Nephron progenitor cell (in vitro differentiated cells): ENCODE results near the gene CCDC148.
A peak's percentile ranks its signal among the peaks of the same experiment; 100 is the strongest.

ENCODE experiments used
- DNase-seq: peaks from one replicate; pipeline ENCODE4 v3.0.0; 2021
- H3K27ac Mint-ChIP-seq: 2 replicates; pipeline ENCODE4 v1.8.0; 2021; ENCODE audit warnings: mild to moderate bottlenecking, moderate library complexity, mixed read lengths
- H3K27me3 Mint-ChIP-seq: 2 replicates; pipeline ENCODE4 v1.8.0; 2021; ENCODE audit warnings: mild to moderate bottlenecking, low read depth, mixed read lengths; ENCODE audit not compliant: poor library complexity
- H3K36me3 Mint-ChIP-seq: 2 replicates; pipeline ENCODE4 v1.8.0; 2021; ENCODE audit warnings: low read depth, mixed read lengths
- H3K4me1 Mint-ChIP-seq: 2 replicates; pipeline ENCODE4 v1.8.0; 2021; ENCODE audit warnings: mixed read lengths
- H3K4me3 Mint-ChIP-seq: 2 replicates; pipeline ENCODE4 v1.8.0; 2021; ENCODE audit warnings: mild to moderate bottlenecking, moderate library complexity, mixed read lengths
- H3K9me3 Mint-ChIP-seq: 2 replicates; pipeline ENCODE4 v1.8.0; 2021; ENCODE audit warnings: mild to moderate bottlenecking, moderate library complexity, mixed read lengths
- TF ChIP-seq, protein P1 (sequence below): fragments of 200-600 bp; sonication (generic); IDR thresholded peaks from 2 replicates; pipeline ENCODE4 v1.5.0; 2021; ENCODE audit warnings: antibody characterized with exemption

CCDC148 gene

DNA sequence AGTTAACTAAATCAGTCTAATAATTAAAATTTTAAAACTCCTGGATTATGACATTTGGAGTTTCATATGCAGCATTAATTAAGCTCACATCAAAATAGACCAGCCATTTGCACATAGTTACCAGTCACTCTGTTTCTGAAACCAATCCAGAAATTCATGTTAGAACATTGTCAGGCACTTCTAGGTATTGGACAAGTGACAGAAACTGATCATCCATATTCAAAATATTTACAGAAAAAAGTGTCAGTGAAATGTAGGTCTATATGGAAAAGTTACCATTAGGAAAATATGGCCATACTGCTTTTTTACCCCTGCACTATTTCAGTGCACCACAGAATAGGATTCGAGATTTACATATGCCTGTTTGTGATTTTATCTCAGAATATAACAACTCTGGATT, 321.5 kb downstream of the CCDC148 start:
- TF ChIP-seq, protein P1, sequence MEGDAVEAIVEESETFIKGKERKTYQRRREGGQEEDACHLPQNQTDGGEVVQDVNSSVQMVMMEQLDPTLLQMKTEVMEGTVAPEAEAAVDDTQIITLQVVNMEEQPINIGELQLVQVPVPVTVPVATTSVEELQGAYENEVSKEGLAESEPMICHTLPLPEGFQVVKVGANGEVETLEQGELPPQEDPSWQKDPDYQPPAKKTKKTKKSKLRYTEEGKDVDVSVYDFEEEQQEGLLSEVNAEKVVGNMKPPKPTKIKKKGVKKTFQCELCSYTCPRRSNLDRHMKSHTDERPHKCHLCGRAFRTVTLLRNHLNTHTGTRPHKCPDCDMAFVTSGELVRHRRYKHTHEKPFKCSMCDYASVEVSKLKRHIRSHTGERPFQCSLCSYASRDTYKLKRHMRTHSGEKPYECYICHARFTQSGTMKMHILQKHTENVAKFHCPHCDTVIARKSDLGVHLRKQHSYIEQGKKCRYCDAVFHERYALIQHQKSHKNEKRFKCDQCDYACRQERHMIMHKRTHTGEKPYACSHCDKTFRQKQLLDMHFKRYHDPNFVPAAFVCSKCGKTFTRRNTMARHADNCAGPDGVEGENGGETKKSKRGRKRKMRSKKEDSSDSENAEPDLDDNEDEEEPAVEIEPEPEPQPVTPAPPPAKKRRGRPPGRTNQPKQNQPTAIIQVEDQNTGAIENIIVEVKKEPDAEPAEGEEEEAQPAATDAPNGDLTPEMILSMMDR, result no peak
- Mint-ChIP-seq H3K9me3 (no peaks in the 10 kb centered on the region), H3K27me3 (peaks cover 2% of the 10 kb centered on the region), H3K4me1 (no peaks in the 10 kb centered on the region), H3K4me3 (no peak overlapping the region), H3K27ac (no peak overlapping the region), H3K36me3 (no peaks in the 10 kb centered on the region)
- no peak for DNase-seq

DNA sequence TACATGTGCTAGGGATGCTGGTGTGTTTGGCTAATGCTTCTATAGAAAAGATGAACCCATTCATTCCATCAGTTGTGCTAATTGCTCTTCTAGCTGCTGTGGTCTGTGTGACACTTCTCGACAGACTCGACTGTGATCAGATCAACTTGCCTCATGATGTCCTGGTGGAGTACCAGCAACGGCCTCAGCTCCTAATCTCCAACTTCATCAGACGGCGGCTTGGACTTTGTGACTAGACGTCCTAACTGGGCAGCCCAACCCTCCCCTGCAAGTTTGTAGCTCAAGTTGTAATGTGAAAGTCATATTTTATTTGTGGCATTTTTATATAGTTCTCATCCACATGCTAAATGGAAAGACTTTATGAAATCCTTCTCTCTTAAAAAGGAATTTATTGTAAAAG, 321.9 kb downstream of the CCDC148 start:
- peaks cover 2% of the 10 kb centered on the region for H3K27me3 Mint-ChIP-seq
- H3K4me3 Mint-ChIP-seq, result no peak overlapping the region
- DNase-seq, result no peak
- TF ChIP-seq, protein P1, result no peak
- no peaks in the 10 kb centered on the region for H3K36me3 Mint-ChIP-seq
- H3K9me3 Mint-ChIP-seq, result no peaks in the 10 kb centered on the region
- H3K4me1 Mint-ChIP-seq, result no peaks in the 10 kb centered on the region
- H3K27ac Mint-ChIP-seq, result no peak overlapping the region

DNA sequence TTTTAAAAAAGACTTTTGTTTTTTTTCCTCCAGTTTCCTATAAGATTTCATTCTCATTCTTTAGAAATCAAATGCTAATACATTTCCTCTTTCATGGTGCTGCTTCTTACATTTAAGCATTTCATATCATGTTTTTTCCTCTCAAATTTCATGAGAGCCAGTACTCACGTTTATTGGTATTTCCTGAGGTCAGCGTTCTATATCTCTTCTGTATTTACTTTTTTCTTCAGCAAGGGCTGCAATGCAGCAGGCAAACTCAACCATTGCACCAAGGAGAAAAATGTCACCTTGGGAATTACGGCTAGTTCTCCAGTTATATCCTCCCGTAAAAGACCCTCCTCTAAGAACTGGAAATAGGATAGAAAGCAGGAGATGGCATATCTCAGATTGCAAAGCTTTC, 322.5 kb downstream of the CCDC148 start:
- H3K36me3 Mint-ChIP-seq, result no peaks in the 10 kb centered on the region

DNA sequence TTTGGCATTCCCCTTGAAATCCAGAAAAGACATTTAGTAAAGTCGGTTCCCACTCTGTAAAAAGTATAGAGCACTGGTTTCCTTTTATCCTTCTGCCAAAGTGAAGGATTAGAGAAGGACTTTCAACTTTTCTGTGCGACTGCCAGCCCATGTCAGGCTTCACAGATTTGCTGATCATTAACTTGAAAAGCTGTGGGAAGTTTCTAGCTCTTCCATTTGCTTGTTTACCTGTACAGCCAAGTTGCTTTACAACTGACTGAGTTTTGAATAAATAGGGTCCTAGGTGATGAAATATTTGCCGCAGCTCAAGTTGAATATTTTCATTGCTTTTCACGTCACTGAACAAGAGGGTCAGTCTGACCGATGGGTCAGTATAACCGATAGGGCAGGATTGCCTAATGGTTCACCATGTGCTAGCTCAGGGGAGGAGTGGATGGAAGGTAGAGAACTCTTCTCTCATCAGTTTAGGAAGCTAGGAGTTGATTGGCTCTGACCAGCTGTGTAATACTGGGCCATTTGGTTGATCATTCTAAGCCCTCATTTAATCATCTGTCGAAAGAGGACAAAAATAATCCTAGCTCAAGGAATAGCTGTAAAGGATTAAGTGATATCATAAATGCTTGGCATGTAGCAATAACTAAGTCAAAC, 324.5 kb downstream of the CCDC148 start:
- Mint-ChIP-seq H3K4me3 (no peak overlapping the region), H3K4me1 (no peaks in the 10 kb centered on the region), H3K27ac (peak overlapping the region; percentile 36), H3K9me3 (no peaks in the 10 kb centered on the region), H3K27me3 (peaks cover 2% of the 10 kb centered on the region), H3K36me3 (no peaks in the 10 kb centered on the region)
- TF ChIP-seq, protein P1, result no peak
- DNase-seq, result no peak

More for the DNA sequence above, 322.5 kb downstream of the CCDC148 start:
- Mint-ChIP-seq H3K27ac (no peak overlapping the region), H3K27me3 (peaks cover 2% of the 10 kb centered on the region), H3K4me1 (no peaks in the 10 kb centered on the region), H3K4me3 (no peak overlapping the region), H3K9me3 (no peaks in the 10 kb centered on the region)
- no peak for DNase-seq
- TF ChIP-seq, protein P1, result no peak

DNA sequence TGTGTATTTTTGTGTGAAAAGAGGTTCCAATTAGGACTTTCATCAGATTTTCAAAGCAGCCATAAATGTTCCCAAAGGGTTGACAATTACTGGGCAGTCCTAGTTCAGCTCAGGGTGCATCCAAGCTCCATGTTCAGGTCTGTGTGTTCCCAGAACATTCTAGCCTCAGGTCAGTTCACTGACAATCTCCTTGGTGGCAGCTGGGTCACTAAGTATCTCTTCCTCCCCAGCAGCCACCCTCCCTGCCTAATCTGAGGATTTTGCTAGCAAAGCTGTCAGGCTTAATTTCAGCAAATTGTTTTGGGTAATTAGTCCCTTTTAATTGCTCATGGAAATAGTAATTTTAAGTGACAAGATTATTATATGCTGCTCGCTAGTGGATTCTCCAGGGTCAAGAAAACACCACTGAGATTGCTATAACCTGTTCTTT, 325.1 kb downstream of the CCDC148 start:
- no peak overlapping the region for H3K27ac Mint-ChIP-seq
- TF ChIP-seq, protein P1, result no peak
- no peaks in the 10 kb centered on the region for H3K4me1 Mint-ChIP-seq
- H3K36me3 Mint-ChIP-seq, result no peaks in the 10 kb centered on the region
- H3K9me3 Mint-ChIP-seq, result no peaks in the 10 kb centered on the region
- DNase-seq, result no peak
- H3K4me3 Mint-ChIP-seq, result no peak overlapping the region
- peaks cover 1% of the 10 kb centered on the region for H3K27me3 Mint-ChIP-seq

DNA sequence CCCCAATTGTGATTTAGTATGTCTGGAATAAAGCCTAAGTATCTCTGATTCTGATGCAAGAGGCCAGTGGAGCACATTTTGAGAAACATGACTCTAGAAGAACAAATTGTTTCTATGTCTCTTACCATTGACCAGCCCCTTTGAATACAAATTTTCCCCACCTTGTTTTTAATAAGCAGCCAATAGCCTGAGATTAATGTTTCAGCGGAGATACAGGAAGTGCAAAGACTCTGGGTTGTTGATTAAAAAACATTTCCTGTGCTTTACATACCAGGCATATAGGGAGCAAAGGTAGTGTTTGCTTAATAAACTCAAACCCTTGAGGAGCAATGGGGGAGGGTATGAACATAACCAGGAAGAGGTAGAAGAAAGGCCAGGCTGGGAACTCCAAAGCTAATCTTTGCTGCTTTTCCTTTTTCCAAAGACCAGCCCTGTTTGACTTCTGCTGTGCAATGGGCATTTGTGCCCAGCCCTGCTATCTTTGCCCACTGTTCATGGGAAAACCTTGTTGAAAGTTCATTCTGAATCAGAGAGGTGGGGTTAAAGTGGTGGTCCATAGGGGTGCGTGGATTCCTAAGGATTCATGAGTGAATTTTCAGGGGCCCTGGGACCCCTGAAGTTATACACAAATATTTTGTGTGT, 325.6 kb downstream of the CCDC148 start:
- no peaks in the 10 kb centered on the region for H3K36me3 Mint-ChIP-seq
- no peaks in the 10 kb centered on the region for H3K4me1 Mint-ChIP-seq
- no peaks in the 10 kb centered on the region for H3K27me3 Mint-ChIP-seq
- H3K9me3 Mint-ChIP-seq, result no peaks in the 10 kb centered on the region
- no peak overlapping the region for H3K27ac Mint-ChIP-seq
- no peak for DNase-seq
- TF ChIP-seq, protein P1, result no peak
- no peak overlapping the region for H3K4me3 Mint-ChIP-seq
